Prostate gland (tissue), 2 donors: Measurements from ENCODE around the gene SUPV3L1. TPM values are rescaled to one million over a fixed set of nuclear protein-coding genes. Genes with fewer than 3 reads are reported as not detected.
A peak's percentile ranks its signal among the peaks of the same experiment; 100 is the strongest.

Source experiments
- DNase-seq: peaks from one replicate; pipeline ENCODE4 v3.0.0-alpha.2; 2019; ENCODE audit warnings: low spot score
- H3K27ac ChIP-seq, 2 donors: fragments of 200-600 bp; sonication (generic); 2 replicates each; pipeline ENCODE4 v1.5.1; 2017 to 2019
- H3K27me3 ChIP-seq: fragments of 200-600 bp; sonication (generic); replicated peaks from 2 replicates; pipeline ENCODE4 v1.5.1; 2019; ENCODE audit not compliant: insufficient read depth
- H3K36me3 ChIP-seq, 2 donors: fragments of 200-600 bp; sonication (generic); 1 replicate in 1 of 2; 2 replicates in 1 of 2; pipeline versions ENCODE4 v1.5.1 to v1.8.1; 2017 to 2019
- H3K4me1 ChIP-seq: fragments of 200-600 bp; sonication (generic); replicated peaks from 2 replicates; pipeline ENCODE4 v1.5.1; 2019
- H3K4me3 ChIP-seq, 2 donors: fragments of 200-600 bp; sonication (generic); 2 replicates each; pipeline ENCODE4 v1.5.1; 2017 to 2019
- H3K9me3 ChIP-seq: fragments of 200-600 bp; sonication (generic); 2 replicates; pipeline ENCODE4 v1.5.1; 2017
- POLR2A ChIP-seq: fragments of 450-650 bp; IDR thresholded peaks from one replicate; pipeline ENCODE4 v1.6.1; 2016; ENCODE audit warnings: antibody characterized with exemption, mild to moderate bottlenecking
- POLR2AphosphoS5 ChIP-seq: sonication (generic); formaldehyde crosslinking; IDR thresholded peaks from one replicate; pipeline ENCODE4 v1.6.1; 2017; ENCODE audit warnings: antibody characterized with exemption
- WGBS: methylation state at CpG from one replicate; pipeline ENCODE4 v1.1.5; 2018; 5-methylcytosine and 5-hydroxymethylcytosine counted together
- intact Hi-C: fragments of 100-400 bp; cut with DNase I; formaldehyde crosslinking; loops from one replicate; pipeline ENCODE4 v1.14.2; 2022
- total RNA-seq, 2 donors: library from RNA; depleted of rRNA; stranded (reverse); fragments of >200 nt; gene quantifications; one replicate each; pipeline ENCODE4 v1.1.0, GENCODE V29; 2016
- TF ChIP-seq, protein P1 (sequence below), 4 experiments: fragments of 200-600 bp in 2 of 4; fragments of 450-650 bp in 2 of 4; sonication (generic) in 2 of 4; IDR thresholded peaks; 1 replicate in 3 of 4; 2 replicates in 1 of 4; pipeline ENCODE4 v1.5.1; 2016 to 2019; ENCODE audit warnings: antibody characterized with exemption in 4 of 4, mild to moderate bottlenecking in 2 of 4, moderate library complexity in 2 of 4

SUPV3L1 gene
- total RNA-seq, 2 donors from 2014 or later: 18.5 to 37.0 TPM

GRCh38 chr10:69230128-69230527, 50.1 kb downstream of the SUPV3L1 start:
- H3K27ac ChIP-seq: no peak overlapping the region
- 79% methylated on average over 5 of the region's 5 CpGs for WGBS
- DNase-seq: no peak
- H3K9me3 ChIP-seq: no peaks in the 10 kb centered on the region
- no peaks in the 10 kb centered on the region for H3K4me1 ChIP-seq
- H3K4me3 ChIP-seq: no peak overlapping the region
- TF ChIP-seq POLR2AphosphoS5 (no peak), POLR2A (no peak)
- TF ChIP-seq, protein P1, sequence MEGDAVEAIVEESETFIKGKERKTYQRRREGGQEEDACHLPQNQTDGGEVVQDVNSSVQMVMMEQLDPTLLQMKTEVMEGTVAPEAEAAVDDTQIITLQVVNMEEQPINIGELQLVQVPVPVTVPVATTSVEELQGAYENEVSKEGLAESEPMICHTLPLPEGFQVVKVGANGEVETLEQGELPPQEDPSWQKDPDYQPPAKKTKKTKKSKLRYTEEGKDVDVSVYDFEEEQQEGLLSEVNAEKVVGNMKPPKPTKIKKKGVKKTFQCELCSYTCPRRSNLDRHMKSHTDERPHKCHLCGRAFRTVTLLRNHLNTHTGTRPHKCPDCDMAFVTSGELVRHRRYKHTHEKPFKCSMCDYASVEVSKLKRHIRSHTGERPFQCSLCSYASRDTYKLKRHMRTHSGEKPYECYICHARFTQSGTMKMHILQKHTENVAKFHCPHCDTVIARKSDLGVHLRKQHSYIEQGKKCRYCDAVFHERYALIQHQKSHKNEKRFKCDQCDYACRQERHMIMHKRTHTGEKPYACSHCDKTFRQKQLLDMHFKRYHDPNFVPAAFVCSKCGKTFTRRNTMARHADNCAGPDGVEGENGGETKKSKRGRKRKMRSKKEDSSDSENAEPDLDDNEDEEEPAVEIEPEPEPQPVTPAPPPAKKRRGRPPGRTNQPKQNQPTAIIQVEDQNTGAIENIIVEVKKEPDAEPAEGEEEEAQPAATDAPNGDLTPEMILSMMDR (IDR thresholded peaks at IDR 0.05): no peak
- no peaks in the 10 kb centered on the region for H3K36me3 ChIP-seq
- intact Hi-C loops: no loop called here
- no peaks in the 10 kb centered on the region for H3K27me3 ChIP-seq

DNA sequence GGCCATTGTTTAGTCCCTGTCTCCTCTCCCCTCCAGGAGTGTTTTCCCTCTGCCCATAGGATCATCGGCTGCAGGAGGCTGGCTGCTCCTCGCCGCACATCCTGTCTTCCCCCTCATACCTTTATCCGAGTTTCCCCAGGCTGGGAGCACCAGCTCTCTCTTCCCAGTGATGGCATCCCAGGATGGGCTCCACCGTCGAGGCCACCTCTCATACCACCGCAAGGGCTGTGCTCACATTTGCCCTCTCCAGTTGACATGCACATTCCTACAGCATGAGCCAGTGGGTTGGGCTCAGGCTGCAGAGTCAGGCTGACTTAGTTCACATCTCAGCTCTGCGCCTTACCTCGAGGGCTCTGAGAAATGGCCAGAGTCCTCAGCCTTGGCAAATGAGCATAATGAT, 52.2 kb downstream of the SUPV3L1 start:
- intact Hi-C loops: no loop called here
- Histone ChIP-seq H3K27ac (no peak overlapping the region), H3K4me1 (no peaks in the 10 kb centered on the region), H3K27me3 (no peaks in the 10 kb centered on the region), H3K9me3 (no peaks in the 10 kb centered on the region), H3K36me3 (no peaks in the 10 kb centered on the region), H3K4me3 (no peak overlapping the region)
- no peak for TF ChIP-seq POLR2A
- TF ChIP-seq, protein P1 (IDR thresholded peaks at IDR 0.05): no peak
- TF ChIP-seq POLR2AphosphoS5: no peak
- DNase-seq: no peak
- 87% methylated on average over 8 of the region's 9 CpGs for WGBS

- intact Hi-C loops: no loop called here
- DNase-seq: no peak
- Histone ChIP-seq H3K27me3 (no peaks in the 10 kb centered on the region), H3K4me1 (no peaks in the 10 kb centered on the region), H3K36me3 (no peaks in the 10 kb centered on the region), H3K4me3 (no peak overlapping the region), H3K9me3 (no peaks in the 10 kb centered on the region), H3K27ac (peak overlapping the region in 1 of 2 donors; percentile 0)
- WGBS: 72% methylated on average over 22 of the region's 22 CpGs
- no peak for TF ChIP-seq POLR2A
Measured at GRCh38 chr10:69232736-69233480, 52.9 kb downstream of the SUPV3L1 start.

DNA sequence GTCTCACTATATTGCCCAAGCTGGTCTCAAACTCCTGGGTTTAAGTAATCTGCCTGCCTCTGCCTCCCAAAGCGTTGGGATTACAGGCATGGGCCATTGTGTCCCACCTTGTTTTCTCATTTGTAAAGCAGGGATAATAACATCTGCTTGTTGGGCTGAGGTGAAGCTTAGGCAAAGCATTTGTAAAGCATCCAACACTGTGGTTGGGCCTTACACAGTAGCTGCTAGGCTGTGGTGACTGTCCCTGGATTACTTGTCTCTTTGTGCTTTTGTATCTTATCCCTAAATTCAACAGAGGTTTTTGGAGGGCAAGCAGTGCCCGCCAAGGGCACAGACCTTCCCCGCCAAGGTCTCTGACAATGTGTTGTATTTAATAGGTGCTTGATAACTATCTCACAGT, 54.4 kb downstream of the SUPV3L1 start:
- DNase-seq: no peak
- intact Hi-C loops: no loop called here
- H3K9me3 ChIP-seq: no peaks in the 10 kb centered on the region
- H3K4me1 ChIP-seq: no peaks in the 10 kb centered on the region
- no peak overlapping the region for H3K4me3 ChIP-seq
- H3K27ac ChIP-seq: no peak overlapping the region
- TF ChIP-seq, protein P1 (IDR thresholded peaks at IDR 0.05): no peak
- no peak for TF ChIP-seq POLR2A
- 98% methylated on average over 3 of the region's 3 CpGs for WGBS
- H3K36me3 ChIP-seq: no peaks in the 10 kb centered on the region
- no peaks in the 10 kb centered on the region for H3K27me3 ChIP-seq

GRCh38 chr10:69237528-69238159, 57.6 kb downstream of the SUPV3L1 start:
- H3K27me3 ChIP-seq: no peaks in the 10 kb centered on the region
- TF ChIP-seq POLR2AphosphoS5: peak; percentile 71
- no peak for TF ChIP-seq POLR2A
- TF ChIP-seq, protein P1 (IDR thresholded peaks at IDR 0.05): peak; percentile 76 to 97 (median 95)
- peak; percentile 79 for DNase-seq

More at GRCh38 chr10:69237528-69238159, 57.6 kb downstream of the SUPV3L1 start:
- no peaks in the 10 kb centered on the region for H3K9me3 ChIP-seq
- WGBS: 27% methylated on average over 17 of the region's 17 CpGs
- H3K27ac ChIP-seq: no peak overlapping the region
- intact Hi-C loops: loop anchor here (1.0 to 5.0 kb wide), 4 partner anchors 80 to 405 kb away; no protein-coding TSS in a partner anchor
- no peak overlapping the region for H3K4me3 ChIP-seq
- no peaks in the 10 kb centered on the region for H3K36me3 ChIP-seq
- H3K4me1 ChIP-seq: no peaks in the 10 kb centered on the region
